GM19468 (cell line): ENCODE results near the gene SPATA2.
"Not testable (repeated sequence)": the region's sequence is repeated elsewhere in the genome, so short reads cannot be mapped to it uniquely, and the experiment has no call there.

ENCODE experiments used
- ATAC-seq: cut with Tn5 transposase; IDR thresholded peaks from one replicate; pipeline ENCODE4 v1.9.1; 2021; ENCODE audit warnings: mild to moderate bottlenecking, moderate library complexity, moderate number of reproducible peaks; ENCODE audit not compliant: unreplicated experiment; ENCODE audit errors: extremely low read depth

SPATA2 gene

GRCh38 chr20:49915380-49916145, at the start of gene SPATA2:
SPATA2 (minus strand) TSS chr20:49915529; CDS start chr20:49908490, 7,039 bp downstream.
- ATAC-seq, result peak; percentile 27

DNA sequence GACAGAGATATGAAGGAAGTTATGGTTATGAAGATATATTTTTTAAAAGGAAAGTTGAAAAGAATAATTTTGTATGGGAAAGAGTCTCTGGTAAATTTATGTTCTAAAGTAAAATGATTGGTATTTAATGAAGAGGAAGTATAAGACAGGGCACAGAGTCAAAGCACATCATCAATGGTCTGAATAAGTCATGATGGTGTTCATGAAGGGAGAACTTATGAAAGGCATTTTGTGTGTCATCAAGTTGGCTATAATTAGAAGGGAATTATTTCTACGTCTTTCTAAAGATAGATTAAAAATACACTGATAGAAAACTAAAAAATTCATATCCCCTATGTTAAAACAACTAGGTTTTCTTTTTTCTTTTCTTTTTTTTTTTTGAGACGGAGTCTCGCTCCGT, 46.1 kb upstream of the SPATA2 start:
- ATAC-seq, result no peak

- ATAC-seq, result not testable (repeated sequence)
Observed at GRCh38 chr20:49957089-49957938, 42.0 kb upstream of the SPATA2 start.

DNA sequence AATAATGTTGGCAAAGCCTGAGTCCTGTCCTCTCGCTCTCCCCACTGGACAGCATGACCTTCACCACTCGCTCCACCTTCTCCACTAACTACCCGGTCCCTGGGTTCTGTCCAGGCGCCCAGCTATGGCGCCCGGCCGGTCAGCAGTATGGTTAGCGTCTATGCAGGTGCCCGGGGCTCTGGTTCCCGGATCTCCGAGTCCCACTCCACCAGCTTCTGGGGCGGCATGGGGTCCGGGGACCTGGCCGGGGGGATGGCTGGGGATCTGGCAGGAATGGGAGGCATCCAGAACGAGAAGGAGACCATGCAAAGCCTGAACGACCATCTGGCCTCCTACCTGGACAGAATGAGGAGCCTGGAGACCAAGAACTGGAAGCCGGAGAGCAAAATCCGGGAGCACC, 41.4 kb upstream of the SPATA2 start:
- ATAC-seq, result no peak

DNA sequence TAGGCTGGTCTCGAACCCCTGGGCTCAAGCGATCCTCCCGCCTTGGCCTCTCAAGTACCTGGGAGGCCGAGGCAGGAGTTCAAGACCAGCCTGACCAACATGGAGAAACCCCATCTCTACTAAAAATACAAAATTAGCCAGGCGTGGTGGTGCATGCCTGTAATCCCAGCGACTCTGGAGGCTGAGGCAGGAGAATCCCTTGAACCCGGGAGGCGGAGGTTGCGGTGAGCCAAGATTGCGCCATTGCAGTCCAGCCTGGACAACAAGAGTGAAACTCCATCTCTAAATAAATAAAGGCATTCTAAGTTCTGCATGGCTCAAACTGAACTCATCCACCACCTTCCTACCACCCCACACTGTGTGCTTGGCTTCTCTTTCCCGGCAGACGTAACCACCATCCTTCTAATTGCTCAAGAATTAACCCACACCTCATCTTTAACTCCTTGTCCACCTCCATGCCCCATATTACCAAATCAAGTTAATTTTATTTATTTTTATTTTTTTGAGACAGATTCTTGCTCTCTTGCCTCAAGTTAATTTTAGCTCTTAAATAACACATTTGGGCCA, 40.6 kb upstream of the SPATA2 start:
- not testable (repeated sequence) for ATAC-seq

GRCh38 chr20:49955167-49955566, 39.8 kb upstream of the SPATA2 start:
- no peak for ATAC-seq

- ATAC-seq, result no peak
Observed at GRCh38 chr20:49951151-49951550, 35.8 kb upstream of the SPATA2 start.

GRCh38 chr20:49948809-49949507, 33.6 kb upstream of the SPATA2 start:
- no peak for ATAC-seq

GRCh38 chr20:49948178-49948577, 32.8 kb upstream of the SPATA2 start:
- no peak for ATAC-seq

- no peak for ATAC-seq
Observed at GRCh38 chr20:49945701-49946477, 30.6 kb upstream of the SPATA2 start.

DNA sequence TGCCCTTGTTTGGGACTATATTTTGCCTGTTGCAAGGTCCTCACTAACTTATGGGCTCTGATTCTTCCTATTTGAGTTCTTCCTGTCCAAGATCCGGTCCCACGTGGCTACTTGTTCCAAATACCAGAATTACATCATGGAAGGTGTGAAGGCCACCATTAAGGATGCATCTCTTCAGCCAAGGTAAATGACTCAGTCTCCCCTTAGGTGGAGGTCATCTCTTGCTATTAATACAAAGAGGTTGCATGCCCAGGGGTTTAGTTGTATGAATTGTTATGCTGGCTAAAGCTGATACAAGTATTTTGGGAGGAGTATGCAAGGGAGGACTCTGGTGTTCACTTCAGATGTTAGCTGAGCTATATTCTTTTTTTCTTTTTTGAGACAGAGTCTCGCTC, 30.0 kb upstream of the SPATA2 start:
- ATAC-seq, result no peak

DNA sequence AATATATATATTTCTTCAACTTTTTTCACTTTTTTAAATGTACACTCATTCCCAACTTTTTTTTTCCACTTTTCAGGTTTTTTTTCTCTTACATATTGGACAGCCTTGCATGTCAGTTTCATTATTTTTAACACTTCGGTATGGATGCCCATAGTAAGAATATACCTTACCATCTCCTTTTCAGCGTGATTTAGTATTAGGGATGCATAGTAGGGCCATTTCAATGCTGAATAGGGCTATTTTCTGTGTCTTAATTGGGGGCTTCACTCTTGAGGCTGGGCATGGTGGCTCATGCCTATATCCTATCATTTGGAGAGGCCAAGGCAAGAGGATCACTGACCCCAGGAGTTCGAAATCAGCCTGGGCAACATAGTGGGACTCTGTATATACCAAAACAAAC, 27.6 kb upstream of the SPATA2 start:
- no peak for ATAC-seq

GRCh38 chr20:49942303-49942702, 27.0 kb upstream of the SPATA2 start:
- no peak for ATAC-seq

DNA sequence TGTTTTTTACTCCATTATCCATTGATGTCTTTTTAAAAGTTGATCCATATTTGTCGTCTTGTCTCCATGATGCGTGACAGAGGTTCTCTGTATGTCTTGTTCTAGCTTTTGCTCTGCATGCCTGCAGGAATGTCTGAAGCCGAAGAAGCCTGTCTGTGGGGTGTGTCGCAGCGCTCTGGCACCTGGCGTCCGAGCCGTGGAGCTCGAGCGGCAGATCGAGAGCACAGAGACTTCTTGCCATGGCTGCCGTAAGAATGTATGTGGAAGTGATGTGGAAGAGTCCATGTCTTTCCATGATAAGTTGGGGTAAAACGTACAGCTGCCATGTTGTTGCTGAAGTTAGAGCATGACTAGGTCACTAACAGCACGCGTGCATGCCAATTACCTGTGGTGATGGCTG, 26.1 kb upstream of the SPATA2 start:
- ATAC-seq, result no peak

DNA sequence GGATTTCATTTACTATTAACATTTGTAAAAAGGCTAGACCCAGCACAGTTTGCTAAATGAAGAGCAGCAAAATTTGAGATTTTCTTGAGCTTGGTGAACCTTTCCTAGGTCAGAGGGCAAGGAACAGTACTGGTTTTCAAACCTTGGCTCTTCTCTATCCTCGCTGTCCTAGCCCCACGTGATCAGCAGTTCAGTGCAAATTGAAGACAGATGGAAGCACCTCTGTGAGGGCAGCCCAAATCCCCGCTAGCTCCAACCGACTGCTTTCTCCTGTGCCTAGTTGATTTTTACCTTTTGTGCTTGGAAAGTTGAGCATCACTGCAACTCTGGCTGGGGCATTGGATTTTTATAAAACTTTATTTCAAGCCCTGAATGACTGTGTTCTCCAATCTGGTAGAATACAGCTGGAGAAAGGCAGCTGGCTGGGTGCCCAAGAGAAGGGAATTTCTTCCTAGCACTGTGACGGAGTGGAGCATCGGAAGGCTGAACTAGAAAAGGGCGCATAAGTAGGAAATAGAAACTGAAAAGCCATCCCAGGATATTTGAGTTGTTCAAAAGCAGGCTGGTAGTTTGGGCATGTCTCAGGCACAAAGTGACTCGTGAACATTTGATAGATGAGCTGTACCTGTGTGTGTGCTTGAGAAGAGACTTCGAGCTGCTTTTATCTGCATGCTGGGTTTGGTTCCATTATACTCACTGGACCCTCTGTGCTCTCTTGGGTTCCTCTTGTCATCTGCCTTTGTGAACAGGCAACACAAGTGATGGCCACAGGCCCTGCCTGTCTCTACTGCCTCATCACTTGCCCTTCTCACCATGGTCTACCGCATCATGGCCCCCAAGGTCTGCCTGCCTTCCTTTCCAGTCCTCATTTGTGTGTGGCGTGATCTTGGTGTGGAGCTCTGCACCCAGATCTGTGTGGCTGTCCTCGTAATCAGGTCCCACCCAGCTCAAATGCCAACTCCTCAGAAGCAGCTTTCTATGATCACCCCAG, 23.1 kb upstream of the SPATA2 start:
- ATAC-seq, result no peak

DNA sequence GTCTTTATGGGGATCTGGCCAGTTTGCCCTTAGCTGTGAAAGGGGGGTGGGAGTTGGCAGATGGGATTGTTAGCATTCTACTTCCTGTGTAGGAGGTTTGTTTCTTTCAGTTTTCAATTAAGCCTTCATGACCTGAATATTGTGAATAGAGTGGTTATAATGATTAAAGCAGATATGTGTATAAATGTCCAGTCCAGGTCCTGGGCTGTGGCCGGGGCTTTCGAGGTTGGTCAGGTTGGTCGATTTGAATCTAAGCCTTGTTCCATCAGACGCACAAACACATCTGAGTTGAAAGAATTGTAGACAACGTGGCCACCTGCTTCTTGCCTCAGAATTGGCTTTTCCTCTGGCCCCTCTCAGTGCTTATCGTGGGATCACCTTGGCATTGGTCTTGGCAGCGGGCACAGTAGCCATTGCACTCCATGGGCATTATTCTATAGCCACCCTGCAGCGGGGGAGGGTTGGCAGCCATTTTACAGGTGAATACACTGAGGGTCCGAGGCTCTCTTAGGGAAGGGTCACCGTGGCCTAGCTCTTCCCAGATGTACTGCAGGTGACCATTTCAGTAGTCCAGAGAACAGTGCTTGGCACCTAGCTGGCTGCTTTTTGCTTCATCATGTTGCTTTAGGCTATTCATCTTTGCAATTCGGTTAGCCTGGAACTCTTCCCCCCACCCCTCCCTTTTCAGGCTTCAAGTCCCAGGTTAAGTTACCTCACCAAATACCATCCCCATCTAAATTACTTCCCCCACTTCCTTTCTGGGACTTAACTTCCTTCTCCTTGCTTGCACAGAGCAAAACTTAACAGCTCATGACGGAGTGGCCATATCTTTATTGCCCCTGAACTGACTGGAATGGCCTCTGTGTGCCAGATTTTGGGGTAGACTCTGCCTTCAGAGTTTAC, 21.9 kb upstream of the SPATA2 start:
- ATAC-seq, result no peak

GRCh38 chr20:49936153-49937026, 21.1 kb upstream of the SPATA2 start, which contains the start of gene RNF114:
RNF114 (plus strand) TSS chr20:49936397; CDS start chr20:49936413, 16 bp downstream.
- no peak for ATAC-seq
